ENCODE data around the gene HDAC10. TPM values are rescaled to one million over a fixed set of nuclear protein-coding genes. Genes with fewer than 3 reads are reported as not detected.
A peak's percentile ranks its signal among the peaks of the same experiment; 100 is the strongest.

The HDAC10 gene
- total and polyA plus RNA-seq, 10 of the 15 experiments (the other 5 are each of a cell fraction or from before 2014, with no cell fraction given) = 0.26 to 48.6 (median 5.0) TPM

DNA sequence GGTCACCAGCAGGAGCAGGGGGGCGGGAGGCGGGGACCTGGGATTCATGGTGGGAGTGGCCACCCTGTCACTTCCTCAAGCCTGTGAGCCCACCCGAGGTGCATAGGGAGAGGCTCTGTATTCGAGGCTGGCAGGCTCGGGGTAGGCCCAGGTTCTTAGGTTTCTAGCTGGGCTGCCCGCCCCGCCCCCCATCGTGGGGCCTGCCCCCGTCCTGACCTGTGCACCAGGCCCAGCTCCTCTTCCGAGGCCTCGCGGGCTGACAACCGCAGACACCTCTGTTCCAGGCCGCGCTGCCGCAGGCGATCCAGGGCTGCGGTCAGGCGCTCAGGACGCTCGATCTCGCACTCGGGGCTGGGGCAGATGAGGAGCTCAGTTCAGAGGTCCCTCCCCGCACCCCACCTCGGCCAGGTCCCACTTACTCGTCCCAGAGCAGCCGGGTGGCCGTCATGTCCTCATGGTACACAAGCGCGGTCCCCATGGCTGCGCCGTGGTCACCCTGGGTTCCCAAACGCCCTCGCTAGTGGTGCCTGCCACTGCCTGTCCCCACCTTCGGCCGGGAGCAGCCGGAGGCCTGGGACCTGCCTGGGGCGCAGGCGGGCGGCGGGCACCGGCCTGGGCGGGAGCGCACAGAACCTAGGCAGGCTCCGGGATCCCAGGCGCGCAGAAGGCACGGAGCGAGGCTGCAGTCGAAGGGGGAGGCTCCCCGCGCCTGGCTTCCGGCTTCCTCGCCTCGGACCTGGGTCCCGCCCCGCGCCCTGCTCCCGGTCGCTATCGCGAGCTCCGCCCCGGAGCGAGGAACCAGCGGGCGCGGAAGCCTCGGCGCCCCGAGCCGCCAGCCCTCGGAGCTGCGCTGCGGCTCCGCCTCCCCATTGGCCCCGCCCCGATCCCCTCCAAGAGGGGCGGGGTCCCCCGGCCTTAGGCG, at the start of gene HDAC10 (continued):
- TF ChIP-seq, protein P1, sequence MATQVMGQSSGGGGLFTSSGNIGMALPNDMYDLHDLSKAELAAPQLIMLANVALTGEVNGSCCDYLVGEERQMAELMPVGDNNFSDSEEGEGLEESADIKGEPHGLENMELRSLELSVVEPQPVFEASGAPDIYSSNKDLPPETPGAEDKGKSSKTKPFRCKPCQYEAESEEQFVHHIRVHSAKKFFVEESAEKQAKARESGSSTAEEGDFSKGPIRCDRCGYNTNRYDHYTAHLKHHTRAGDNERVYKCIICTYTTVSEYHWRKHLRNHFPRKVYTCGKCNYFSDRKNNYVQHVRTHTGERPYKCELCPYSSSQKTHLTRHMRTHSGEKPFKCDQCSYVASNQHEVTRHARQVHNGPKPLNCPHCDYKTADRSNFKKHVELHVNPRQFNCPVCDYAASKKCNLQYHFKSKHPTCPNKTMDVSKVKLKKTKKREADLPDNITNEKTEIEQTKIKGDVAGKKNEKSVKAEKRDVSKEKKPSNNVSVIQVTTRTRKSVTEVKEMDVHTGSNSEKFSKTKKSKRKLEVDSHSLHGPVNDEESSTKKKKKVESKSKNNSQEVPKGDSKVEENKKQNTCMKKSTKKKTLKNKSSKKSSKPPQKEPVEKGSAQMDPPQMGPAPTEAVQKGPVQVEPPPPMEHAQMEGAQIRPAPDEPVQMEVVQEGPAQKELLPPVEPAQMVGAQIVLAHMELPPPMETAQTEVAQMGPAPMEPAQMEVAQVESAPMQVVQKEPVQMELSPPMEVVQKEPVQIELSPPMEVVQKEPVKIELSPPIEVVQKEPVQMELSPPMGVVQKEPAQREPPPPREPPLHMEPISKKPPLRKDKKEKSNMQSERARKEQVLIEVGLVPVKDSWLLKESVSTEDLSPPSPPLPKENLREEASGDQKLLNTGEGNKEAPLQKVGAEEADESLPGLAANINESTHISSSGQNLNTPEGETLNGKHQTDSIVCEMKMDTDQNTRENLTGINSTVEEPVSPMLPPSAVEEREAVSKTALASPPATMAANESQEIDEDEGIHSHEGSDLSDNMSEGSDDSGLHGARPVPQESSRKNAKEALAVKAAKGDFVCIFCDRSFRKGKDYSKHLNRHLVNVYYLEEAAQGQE (IDR thresholded peaks at IDR 0.05; ENCODE audit: low read depth, low read length) = no peak
- TF ChIP-seq NR2F1 (conservative IDR thresholded peaks at IDR 0.05) (no peak), LARP7 (IDR thresholded peaks at IDR 0.05) (peak; percentile 77), ZNF384 (IDR thresholded peaks at IDR 0.05; ENCODE audit: borderline replicate concordance, low read depth, low read length) (no peak), NFYB (IDR thresholded peaks at IDR 0.05; ENCODE audit: insufficient read depth, low read depth, low read length) (no peak), HCFC1 (IDR thresholded peaks at IDR 0.05; ENCODE audit: low read length) (no peak; the same call in 1 of the 2 replicates), BHLHE40 (IDR thresholded peaks at IDR 0.05; ENCODE audit: borderline replicate concordance in 1 of 2, low read depth in 2 of 2, low read length in 1 of 2) (no peak; a peak in 1 of 4 replicates), TAF1 (IDR thresholded peaks at IDR 0.05; ENCODE audit: borderline replicate concordance, low read depth, low read length) (no peak), NRF1 (conservative IDR thresholded peaks at IDR 0.05; ENCODE audit: low read depth, low read length) (no peak), SIN3A (IDR thresholded peaks at IDR 0.05; ENCODE audit: low read depth, low read length) (0 out of 2 replicates have a peak, but pooled peaks have one; percentile 72), MTA2 (IDR thresholded peaks at IDR 0.05; ENCODE audit: low read depth) (no peak), SPI1 (IDR thresholded peaks at IDR 0.05; ENCODE audit: borderline replicate concordance, insufficient read depth, low read depth, low read length) (no peak), BMI1 (IDR thresholded peaks at IDR 0.05; ENCODE audit: borderline replicate concordance) (no peak), FOXM1 (IDR thresholded peaks at IDR 0.05; ENCODE audit: low read depth, low read length) (no peak)
- TF ChIP-seq, protein P2, sequence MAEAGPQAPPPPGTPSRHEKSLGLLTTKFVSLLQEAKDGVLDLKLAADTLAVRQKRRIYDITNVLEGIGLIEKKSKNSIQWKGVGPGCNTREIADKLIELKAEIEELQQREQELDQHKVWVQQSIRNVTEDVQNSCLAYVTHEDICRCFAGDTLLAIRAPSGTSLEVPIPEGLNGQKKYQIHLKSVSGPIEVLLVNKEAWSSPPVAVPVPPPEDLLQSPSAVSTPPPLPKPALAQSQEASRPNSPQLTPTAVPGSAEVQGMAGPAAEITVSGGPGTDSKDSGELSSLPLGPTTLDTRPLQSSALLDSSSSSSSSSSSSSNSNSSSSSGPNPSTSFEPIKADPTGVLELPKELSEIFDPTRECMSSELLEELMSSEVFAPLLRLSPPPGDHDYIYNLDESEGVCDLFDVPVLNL (IDR thresholded peaks at IDR 0.05; ENCODE audit: low read depth, low read length) = no peak
- TF ChIP-seq, protein P3, sequence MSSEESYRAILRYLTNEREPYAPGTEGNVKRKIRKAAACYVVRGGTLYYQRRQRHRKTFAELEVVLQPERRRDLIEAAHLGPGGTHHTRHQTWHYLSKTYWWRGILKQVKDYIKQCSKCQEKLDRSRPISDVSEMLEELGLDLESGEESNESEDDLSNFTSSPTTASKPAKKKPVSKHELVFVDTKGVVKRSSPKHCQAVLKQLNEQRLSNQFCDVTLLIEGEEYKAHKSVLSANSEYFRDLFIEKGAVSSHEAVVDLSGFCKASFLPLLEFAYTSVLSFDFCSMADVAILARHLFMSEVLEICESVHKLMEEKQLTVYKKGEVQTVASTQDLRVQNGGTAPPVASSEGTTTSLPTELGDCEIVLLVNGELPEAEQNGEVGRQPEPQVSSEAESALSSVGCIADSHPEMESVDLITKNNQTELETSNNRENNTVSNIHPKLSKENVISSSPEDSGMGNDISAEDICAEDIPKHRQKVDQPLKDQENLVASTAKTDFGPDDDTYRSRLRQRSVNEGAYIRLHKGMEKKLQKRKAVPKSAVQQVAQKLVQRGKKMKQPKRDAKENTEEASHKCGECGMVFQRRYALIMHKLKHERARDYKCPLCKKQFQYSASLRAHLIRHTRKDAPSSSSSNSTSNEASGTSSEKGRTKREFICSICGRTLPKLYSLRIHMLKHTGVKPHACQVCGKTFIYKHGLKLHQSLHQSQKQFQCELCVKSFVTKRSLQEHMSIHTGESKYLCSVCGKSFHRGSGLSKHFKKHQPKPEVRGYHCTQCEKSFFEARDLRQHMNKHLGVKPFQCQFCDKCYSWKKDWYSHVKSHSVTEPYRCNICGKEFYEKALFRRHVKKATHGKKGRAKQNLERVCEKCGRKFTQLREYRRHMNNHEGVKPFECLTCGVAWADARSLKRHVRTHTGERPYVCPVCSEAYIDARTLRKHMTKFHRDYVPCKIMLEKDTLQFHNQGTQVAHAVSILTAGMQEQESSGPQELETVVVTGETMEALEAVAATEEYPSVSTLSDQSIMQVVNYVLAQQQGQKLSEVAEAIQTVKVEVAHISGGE (CRISPR knock-in tag; IDR thresholded peaks at IDR 0.05) = no peak
- TF ChIP-seq, protein P4, sequence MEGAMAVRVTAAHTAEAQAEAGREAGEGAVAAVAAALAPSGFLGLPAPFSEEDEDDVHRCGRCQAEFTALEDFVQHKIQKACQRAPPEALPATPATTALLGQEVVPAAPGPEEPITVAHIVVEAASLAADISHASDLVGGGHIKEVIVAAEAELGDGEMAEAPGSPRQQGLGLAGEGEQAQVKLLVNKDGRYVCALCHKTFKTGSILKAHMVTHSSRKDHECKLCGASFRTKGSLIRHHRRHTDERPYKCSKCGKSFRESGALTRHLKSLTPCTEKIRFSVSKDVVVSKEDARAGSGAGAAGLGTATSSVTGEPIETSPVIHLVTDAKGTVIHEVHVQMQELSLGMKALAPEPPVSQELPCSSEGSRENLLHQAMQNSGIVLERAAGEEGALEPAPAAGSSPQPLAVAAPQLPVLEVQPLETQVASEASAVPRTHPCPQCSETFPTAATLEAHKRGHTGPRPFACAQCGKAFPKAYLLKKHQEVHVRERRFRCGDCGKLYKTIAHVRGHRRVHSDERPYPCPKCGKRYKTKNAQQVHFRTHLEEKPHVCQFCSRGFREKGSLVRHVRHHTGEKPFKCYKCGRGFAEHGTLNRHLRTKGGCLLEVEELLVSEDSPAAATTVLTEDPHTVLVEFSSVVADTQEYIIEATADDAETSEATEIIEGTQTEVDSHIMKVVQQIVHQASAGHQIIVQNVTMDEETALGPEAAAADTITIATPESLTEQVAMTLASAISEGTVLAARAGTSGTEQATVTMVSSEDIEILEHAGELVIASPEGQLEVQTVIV (IDR thresholded peaks at IDR 0.05; ENCODE audit: borderline replicate concordance, partially characterized antibody) = no peak

Data from GM12878 (cell line).